Suprapubic skin (tissue), 3 donors: ENCODE measurements around the gene NAB1.

ENCODE experiments used
- CTCF ChIP-seq, 2 donors: fragments of 200-600 bp in 1 of 2; fragments of 450-650 bp in 1 of 2; sonication (generic) in 1 of 2; IDR thresholded peaks; one replicate each; pipeline ENCODE4 v1.5.1; 2016 to 2019; ENCODE audit warnings: antibody characterized with exemption in 2 of 2, mild to moderate bottlenecking in 1 of 2, moderate library complexity in 1 of 2
- POLR2AphosphoS5 ChIP-seq, 3 donors: sonication (generic); formaldehyde crosslinking; IDR thresholded peaks; one replicate each; pipeline ENCODE4 v1.6.1; 2017; ENCODE audit warnings: antibody characterized with exemption in 3 of 3

GRCh38 chr2:190697421-190697820 lies 48.5 kb downstream of the NAB1 start:
- TF ChIP-seq CTCF (IDR thresholded peaks at IDR 0.05) (no peak), POLR2AphosphoS5 (IDR thresholded peaks at IDR 0.05) (no peak)
